Astrocyte (in vitro differentiated cells and primary cell): ENCODE data around the gene SETD7. TPM values are rescaled to one million over a fixed set of nuclear protein-coding genes. Genes with fewer than 3 reads are reported as not detected.

ENCODE experiments used
- DNase-seq: peaks from one replicate; pipeline ENCODE4 v3.0.0-alpha.2; 2010; ENCODE audit warnings: low read depth
- FAIRE-seq: peaks from 2 replicates; lab custom pipeline; 2011; peaks lifted over from hg19 to GRCh38; lab: Jason Lieb, UNC
- H2AFZ ChIP-seq: 2 replicates; pipeline ENCODE4 v1.6.0; 2012; ENCODE audit warnings: low read depth, low read length, inconsistent platforms
- H3K27ac ChIP-seq: 2 replicates; pipeline ENCODE4 v1.5.1; 2011; ENCODE audit warnings: low read depth, low read length, inconsistent platforms
- H3K27me3 ChIP-seq: 2 replicates; pipeline ENCODE4 v1.6.0; 2011; ENCODE audit warnings: low read length, inconsistent platforms; ENCODE audit not compliant: insufficient read depth
- H3K36me3 ChIP-seq: 2 replicates; pipeline ENCODE4 v1.5.1; 2011; ENCODE audit warnings: low read length, inconsistent platforms; ENCODE audit not compliant: insufficient read depth
- H3K4me1 ChIP-seq: 2 replicates; pipeline ENCODE4 v1.5.1; 2011; ENCODE audit warnings: low read length, inconsistent platforms; ENCODE audit not compliant: insufficient read depth
- H3K4me2 ChIP-seq: 2 replicates; pipeline ENCODE4 v1.6.0; 2012; ENCODE audit warnings: low read length, inconsistent platforms
- H3K4me3 ChIP-seq: 2 replicates; pipeline ENCODE4 v1.5.1; 2011; ENCODE audit warnings: low read depth, mild to moderate bottlenecking, low read length, inconsistent platforms; ENCODE audit not compliant: insufficient read depth
- H3K79me2 ChIP-seq: 2 replicates; pipeline ENCODE4 v1.6.0; 2012; ENCODE audit warnings: mild to moderate bottlenecking, low read length, inconsistent platforms; ENCODE audit not compliant: insufficient read depth
- H3K9ac ChIP-seq: 2 replicates; pipeline ENCODE4 v1.6.0; 2012; ENCODE audit warnings: mild to moderate bottlenecking, low read length, inconsistent platforms
- H3K9me3 ChIP-seq: 2 replicates; pipeline ENCODE4 v1.5.1; 2012; ENCODE audit warnings: low read depth, mild to moderate bottlenecking, low read length, inconsistent platforms; ENCODE audit not compliant: insufficient read depth
- H4K20me1 ChIP-seq: 2 replicates; pipeline ENCODE4 v1.6.0; 2012; ENCODE audit warnings: low read length, inconsistent platforms; ENCODE audit not compliant: insufficient read depth
- H3K27ac Mint-ChIP-seq: one replicate; pipeline ENCODE4 v1.8.0; 2021; ENCODE audit warnings: mild to moderate bottlenecking, mixed read lengths; ENCODE audit not compliant: unreplicated experiment
- H3K27me3 Mint-ChIP-seq: one replicate; pipeline ENCODE4 v1.8.0; 2021; ENCODE audit warnings: low read depth, mixed read lengths; ENCODE audit not compliant: unreplicated experiment
- H3K36me3 Mint-ChIP-seq: one replicate; pipeline ENCODE4 v1.8.0; 2021; ENCODE audit warnings: low read depth, mixed read lengths; ENCODE audit not compliant: unreplicated experiment
- H3K4me1 Mint-ChIP-seq: one replicate; pipeline ENCODE4 v1.8.0; 2021; ENCODE audit warnings: low read depth, mixed read lengths; ENCODE audit not compliant: unreplicated experiment
- H3K4me3 Mint-ChIP-seq: one replicate; pipeline ENCODE4 v1.8.0; 2021; ENCODE audit warnings: mild to moderate bottlenecking, moderate library complexity, mixed read lengths; ENCODE audit not compliant: unreplicated experiment
- H3K9me3 Mint-ChIP-seq: one replicate; pipeline ENCODE4 v1.8.0; 2021; ENCODE audit warnings: mild to moderate bottlenecking, mixed read lengths; ENCODE audit not compliant: unreplicated experiment
- EZH2 ChIP-seq: IDR thresholded peaks from 2 replicates; pipeline ENCODE4 v1.6.1; 2012; ENCODE audit warnings: mild to moderate bottlenecking, low read length, inconsistent platforms; ENCODE audit not compliant: insufficient read depth
- total RNA-seq: library from RNA; stranded (reverse); gene quantifications from 2 replicates; pipeline ENCODE4 v1.2.1, GENCODE V29; 2021
- TF ChIP-seq, protein P1 (sequence below): IDR thresholded peaks from 2 replicates; pipeline ENCODE4 v1.5.1; 2011; ENCODE audit warnings: low read depth, mild to moderate bottlenecking, inconsistent platforms, low read length, moderate library complexity; ENCODE audit not compliant: insufficient read depth

The SETD7 gene
- total RNA-seq, 1 donor from 2014 or later = 55.0 TPM

DNA sequence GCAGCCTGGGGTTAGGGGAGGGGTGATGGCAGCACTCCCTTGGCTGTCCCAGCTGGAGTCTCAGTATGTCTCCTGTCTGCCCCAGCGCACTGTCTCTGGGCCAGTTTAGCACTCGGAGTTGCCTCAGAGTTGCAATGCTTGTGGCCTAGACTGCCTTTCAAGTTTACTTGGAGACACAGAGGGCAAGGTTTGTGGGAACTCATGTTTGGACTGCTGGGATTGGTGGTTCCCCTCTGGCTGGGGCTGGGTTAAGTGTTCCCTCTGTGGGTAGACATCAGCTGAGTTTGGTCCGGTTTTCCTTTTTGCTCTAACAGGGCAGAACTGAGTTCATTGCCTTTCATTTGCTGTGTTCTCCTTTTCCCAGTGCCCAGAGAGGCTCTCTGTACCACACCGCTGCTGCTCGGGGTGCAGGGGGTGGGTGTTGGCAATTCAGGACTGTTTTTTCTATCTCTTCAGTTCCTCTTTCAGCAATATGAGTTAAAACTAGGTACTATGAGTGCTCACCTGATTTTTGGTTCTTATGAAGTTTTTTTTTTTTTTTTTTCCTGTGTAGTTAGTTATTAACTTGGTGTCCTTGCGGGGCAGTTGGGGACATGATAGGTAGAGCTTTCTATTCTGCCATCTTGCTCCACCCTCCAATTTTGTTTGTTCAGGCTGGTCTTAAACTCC, 84.9 kb downstream of the SETD7 start:
- no peak overlapping the region for H3K9ac ChIP-seq
- H3K4me3 ChIP-seq = no peak overlapping the region
- no peaks in the 10 kb centered on the region for H3K27me3 ChIP-seq
- H3K36me3 ChIP-seq = peaks cover 2% of the 10 kb centered on the region
- peaks cover 3% of the 10 kb centered on the region for H3K9me3 ChIP-seq
- FAIRE-seq (no peak), DNase-seq (no peak)
- no peak overlapping the region for H3K4me3 Mint-ChIP-seq
- no peak overlapping the region for H3K4me2 ChIP-seq
- H2AFZ ChIP-seq = no peak overlapping the region
- peaks cover 23% of the 10 kb centered on the region for H3K36me3 Mint-ChIP-seq
- peaks cover 50% of the 10 kb centered on the region for H3K79me2 ChIP-seq
- TF ChIP-seq, protein P1, sequence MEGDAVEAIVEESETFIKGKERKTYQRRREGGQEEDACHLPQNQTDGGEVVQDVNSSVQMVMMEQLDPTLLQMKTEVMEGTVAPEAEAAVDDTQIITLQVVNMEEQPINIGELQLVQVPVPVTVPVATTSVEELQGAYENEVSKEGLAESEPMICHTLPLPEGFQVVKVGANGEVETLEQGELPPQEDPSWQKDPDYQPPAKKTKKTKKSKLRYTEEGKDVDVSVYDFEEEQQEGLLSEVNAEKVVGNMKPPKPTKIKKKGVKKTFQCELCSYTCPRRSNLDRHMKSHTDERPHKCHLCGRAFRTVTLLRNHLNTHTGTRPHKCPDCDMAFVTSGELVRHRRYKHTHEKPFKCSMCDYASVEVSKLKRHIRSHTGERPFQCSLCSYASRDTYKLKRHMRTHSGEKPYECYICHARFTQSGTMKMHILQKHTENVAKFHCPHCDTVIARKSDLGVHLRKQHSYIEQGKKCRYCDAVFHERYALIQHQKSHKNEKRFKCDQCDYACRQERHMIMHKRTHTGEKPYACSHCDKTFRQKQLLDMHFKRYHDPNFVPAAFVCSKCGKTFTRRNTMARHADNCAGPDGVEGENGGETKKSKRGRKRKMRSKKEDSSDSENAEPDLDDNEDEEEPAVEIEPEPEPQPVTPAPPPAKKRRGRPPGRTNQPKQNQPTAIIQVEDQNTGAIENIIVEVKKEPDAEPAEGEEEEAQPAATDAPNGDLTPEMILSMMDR = no peak
- TF ChIP-seq EZH2 = no peak
- peaks cover 4% of the 10 kb centered on the region for H3K4me1 Mint-ChIP-seq
- peaks cover 43% of the 10 kb centered on the region for H4K20me1 ChIP-seq
- H3K27ac Mint-ChIP-seq = peak overlapping the region; percentile 47
- H3K27me3 Mint-ChIP-seq = no peaks in the 10 kb centered on the region
- peaks cover 20% of the 10 kb centered on the region for H3K9me3 Mint-ChIP-seq
- H3K4me1 ChIP-seq = no peaks in the 10 kb centered on the region
- H3K27ac ChIP-seq = no peak overlapping the region

DNA sequence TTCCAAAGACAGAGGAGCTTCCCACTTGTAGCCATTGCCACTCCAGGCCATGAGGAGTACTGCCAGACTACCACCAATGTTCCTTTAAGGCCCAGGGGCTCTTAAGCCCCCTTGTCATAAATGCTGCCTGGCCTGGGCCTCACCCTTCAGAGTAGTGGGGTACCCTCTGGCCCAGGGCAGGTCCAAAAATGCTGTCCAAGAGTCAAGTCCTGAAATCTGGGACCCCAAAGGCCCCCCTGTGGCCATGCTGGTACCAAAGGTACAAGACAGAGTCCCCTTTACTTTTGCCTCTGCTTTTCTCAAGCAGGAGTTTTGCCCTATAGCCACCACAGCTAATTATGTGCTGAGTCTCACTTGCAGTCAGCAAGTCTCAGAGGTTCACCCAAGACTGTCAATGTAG, 85.7 kb downstream of the SETD7 start:
- Histone ChIP-seq H3K27me3 (no peaks in the 10 kb centered on the region), H3K9me3 (peaks cover 3% of the 10 kb centered on the region), H3K27ac (no peak overlapping the region), H3K4me2 (no peak overlapping the region), H2AFZ (no peak overlapping the region), H3K4me3 (no peak overlapping the region), H3K9ac (no peak overlapping the region), H4K20me1 (peaks cover 50% of the 10 kb centered on the region), H3K4me1 (no peaks in the 10 kb centered on the region), H3K36me3 (peaks cover 2% of the 10 kb centered on the region), H3K79me2 (peaks cover 58% of the 10 kb centered on the region)
- FAIRE-seq (no peak), DNase-seq (no peak)
- Mint-ChIP-seq H3K27ac (no peak overlapping the region), H3K4me1 (peaks cover 4% of the 10 kb centered on the region), H3K36me3 (peaks cover 23% of the 10 kb centered on the region), H3K9me3 (peaks cover 20% of the 10 kb centered on the region), H3K4me3 (no peak overlapping the region), H3K27me3 (no peaks in the 10 kb centered on the region)
- TF ChIP-seq EZH2 = no peak
- TF ChIP-seq, protein P1 = no peak

DNA sequence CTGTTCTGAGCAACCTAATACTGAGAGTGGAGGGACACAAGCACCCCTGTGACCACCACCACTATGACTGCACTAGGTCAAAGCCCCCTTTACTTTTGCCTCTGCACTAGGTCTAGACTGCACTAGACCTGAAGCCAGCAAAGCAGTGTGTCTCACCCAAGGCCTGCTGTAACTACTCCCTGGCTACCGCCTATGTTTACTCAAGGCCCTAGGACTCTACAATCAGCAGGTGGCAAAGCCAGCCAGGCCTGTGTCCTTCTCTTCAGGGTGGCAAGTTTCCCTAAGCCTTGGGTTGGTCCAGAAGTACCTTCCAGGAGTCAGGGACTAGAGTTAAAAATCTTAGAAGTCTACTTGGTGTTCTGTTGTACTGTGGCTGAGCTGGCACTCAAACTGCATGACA, 86.2 kb downstream of the SETD7 start:
- Histone ChIP-seq H3K9me3 (peaks cover 3% of the 10 kb centered on the region), H3K9ac (no peak overlapping the region), H3K79me2 (peaks cover 58% of the 10 kb centered on the region), H3K36me3 (peaks cover 2% of the 10 kb centered on the region), H4K20me1 (peaks cover 50% of the 10 kb centered on the region), H2AFZ (no peak overlapping the region), H3K27ac (no peak overlapping the region), H3K4me2 (no peak overlapping the region), H3K4me1 (no peaks in the 10 kb centered on the region), H3K27me3 (no peaks in the 10 kb centered on the region), H3K4me3 (no peak overlapping the region)
- peaks cover 20% of the 10 kb centered on the region for H3K9me3 Mint-ChIP-seq
- H3K36me3 Mint-ChIP-seq = peaks cover 23% of the 10 kb centered on the region
- H3K27ac Mint-ChIP-seq = no peak overlapping the region
- FAIRE-seq (no peak), DNase-seq (no peak)
- H3K4me3 Mint-ChIP-seq = no peak overlapping the region
- no peaks in the 10 kb centered on the region for H3K27me3 Mint-ChIP-seq
- TF ChIP-seq, protein P1 = no peak
- no peak for TF ChIP-seq EZH2
- peaks cover 4% of the 10 kb centered on the region for H3K4me1 Mint-ChIP-seq
